Measurements from ENCODE around the gene CCNY.
"Not testable (repeated sequence)": the region's sequence is repeated elsewhere in the genome, so short reads cannot be mapped to it uniquely, and the experiment has no call there.

The CCNY gene

DNA sequence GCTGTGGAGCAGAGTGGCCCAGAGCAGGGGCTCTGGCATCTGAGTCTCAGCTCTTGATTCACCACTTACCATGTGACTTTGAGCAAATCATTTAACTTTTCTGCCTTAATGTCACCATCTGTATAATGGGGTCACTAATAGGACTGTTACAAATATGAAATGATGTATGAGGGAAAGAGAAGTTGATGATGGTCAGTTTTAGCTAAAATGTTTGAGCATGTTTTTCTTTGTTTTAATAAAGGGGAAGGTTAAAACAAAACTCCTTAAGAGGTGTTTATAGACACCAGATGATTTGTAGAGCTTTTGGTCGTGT is 81.0 kb downstream of the CCNY start:
- no peak for TF ChIP-seq CTCF (IDR thresholded peaks at IDR 0.05; ENCODE audit: insufficient read depth, low read length, missing control alignments)
- ChIA-PET CTCF (interaction anchor here (0.8 to 1.4 kb wide), 4 partner anchors 9 to 221 kb away, joined by 3 to 5 read pairs (median 4); no protein-coding TSS in a partner anchor), POLR2A (no interaction called here)
- no peak overlapping the region for H3K4me3 ChIP-seq (ENCODE audit: low read depth, low read length)
- no peak for DNase-seq (ENCODE audit: low read depth, low spot score)

GRCh38 chr10:35417795-35418194 is 81.5 kb downstream of the CCNY start:
- no peak for DNase-seq (ENCODE audit: low read depth, low spot score)
- ChIA-PET CTCF (interaction anchor here (0.8 to 1.4 kb wide), 4 partner anchors 9 to 222 kb away, joined by 3 to 5 read pairs (median 4); no protein-coding TSS in a partner anchor), POLR2A (no interaction called here)
- TF ChIP-seq CTCF (IDR thresholded peaks at IDR 0.05; ENCODE audit: insufficient read depth, low read length, missing control alignments), result no peak
- no peak overlapping the region for H3K4me3 ChIP-seq (ENCODE audit: low read depth, low read length)

- CTCF ChIA-PET, result interaction anchor here (1.4 kb wide), 1 partner anchor 68 kb away, joined by 3 read pairs; no protein-coding TSS in a partner anchor
- POLR2A ChIA-PET; DNase-seq (ENCODE audit: low read depth, low spot score); H3K4me3 ChIP-seq (ENCODE audit: low read depth, low read length): not testable (repeated sequence)
Observed at GRCh38 chr10:35418580-35418979, 82.3 kb downstream of the CCNY start.

GRCh38 chr10:35420044-35420443 is 83.7 kb downstream of the CCNY start:
- no peak for TF ChIP-seq CTCF (IDR thresholded peaks at IDR 0.05; ENCODE audit: insufficient read depth, low read length, missing control alignments)
- POLR2A ChIA-PET, result no interaction called here
- no peak overlapping the region for H3K4me3 ChIP-seq (ENCODE audit: low read depth, low read length)
- CTCF ChIA-PET, result no interaction called here
- no peak for DNase-seq (ENCODE audit: low read depth, low spot score)

- no peak for DNase-seq (ENCODE audit: low read depth, low spot score)
- ChIA-PET POLR2A (no interaction called here), CTCF (interaction anchor here (1.5 kb wide), 1 partner anchor 11 kb away, joined by 4 read pairs; no protein-coding TSS in a partner anchor)
- H3K4me3 ChIP-seq (ENCODE audit: low read depth, low read length), result no peak overlapping the region
- no peak for TF ChIP-seq CTCF (IDR thresholded peaks at IDR 0.05; ENCODE audit: insufficient read depth, low read length, missing control alignments)
Observed at GRCh38 chr10:35420827-35421552, 84.7 kb downstream of the CCNY start.

- peak; percentile 76 for DNase-seq (ENCODE audit: low read depth, low spot score)
- no peak for TF ChIP-seq CTCF (IDR thresholded peaks at IDR 0.05; ENCODE audit: insufficient read depth, low read length, missing control alignments)
- ChIA-PET POLR2A (no interaction called here), CTCF (interaction anchor here (1.0 to 1.5 kb wide), 2 partner anchors 11 to 67 kb away, joined by 4 read pairs; no protein-coding TSS in a partner anchor)
- no peak overlapping the region for H3K4me3 ChIP-seq (ENCODE audit: low read depth, low read length)
Observed at GRCh38 chr10:35421553-35422178, 85.4 kb downstream of the CCNY start.
